Activated naive CD4-positive, alpha-beta T cell treated with Interleukin-2 at 50 U/mL for 16 hours (primary cell): ENCODE results near the gene OR4L1.
"Not testable (repeated sequence)": the region's sequence is repeated elsewhere in the genome, so short reads cannot be mapped to it uniquely, and the experiment has no call there.

Experiments used
- DNase-seq: peaks from one replicate; pipeline ENCODE4 v3.0.0-alpha.2; 2020

Gene OR4L1, protein sequence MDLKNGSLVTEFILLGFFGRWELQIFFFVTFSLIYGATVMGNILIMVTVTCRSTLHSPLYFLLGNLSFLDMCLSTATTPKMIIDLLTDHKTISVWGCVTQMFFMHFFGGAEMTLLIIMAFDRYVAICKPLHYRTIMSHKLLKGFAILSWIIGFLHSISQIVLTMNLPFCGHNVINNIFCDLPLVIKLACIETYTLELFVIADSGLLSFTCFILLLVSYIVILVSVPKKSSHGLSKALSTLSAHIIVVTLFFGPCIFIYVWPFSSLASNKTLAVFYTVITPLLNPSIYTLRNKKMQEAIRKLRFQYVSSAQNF

GRCh38 chr14:20059745-20060144 is at the start of gene OR4L1:
Gene OR4L1, plus strand, starts transcription at chr14:20060045. Its CDS starts 0 bp downstream, at chr14:20060045.
- no peak for DNase-seq

GRCh38 chr14:20019257-20019865 is 40.5 kb upstream of the OR4L1 start, which contains the start of gene OR4K14:
Gene OR4K14, minus strand, starts transcription at chr14:20019307. Its CDS starts 4,114 bp downstream, at chr14:20015193.
- DNase-seq, result no peak

DNA sequence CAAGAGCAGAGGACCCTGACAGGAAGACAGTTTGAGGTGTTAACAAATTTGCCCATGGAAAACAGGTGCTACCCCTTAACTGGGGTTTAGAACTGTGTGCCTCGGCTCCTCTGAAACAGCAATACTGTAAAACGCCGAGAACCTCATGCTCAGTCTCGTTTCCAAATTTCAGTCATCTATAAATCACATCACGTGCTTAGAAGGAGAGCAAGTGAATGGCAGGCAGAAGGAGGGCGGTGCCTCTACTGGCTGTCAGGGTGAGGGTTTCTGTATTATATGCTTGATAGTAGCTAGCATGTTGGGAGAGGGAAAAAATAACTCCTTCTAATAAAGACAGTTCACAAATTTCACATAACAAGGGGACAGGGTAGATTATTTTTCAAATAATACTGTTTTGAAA is 28.8 kb upstream of the OR4L1 start:
- no peak for DNase-seq

DNA sequence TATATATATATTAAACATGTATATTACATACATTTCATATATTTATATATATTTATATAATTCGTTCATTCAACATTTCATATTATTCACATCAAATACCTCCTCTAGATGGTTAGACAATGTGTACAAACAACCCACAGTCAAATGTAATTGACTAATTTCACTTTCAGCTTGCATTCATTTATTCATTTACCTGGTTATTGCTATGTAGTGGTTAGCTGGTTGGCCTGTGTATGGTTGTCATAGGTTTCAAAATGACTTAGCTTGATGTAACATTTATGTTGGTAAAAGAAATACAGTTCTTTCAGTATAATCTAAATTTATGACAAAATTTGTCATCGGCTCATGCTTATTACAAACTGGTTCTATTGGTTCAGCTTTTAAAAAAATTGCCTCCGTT is 24.4 kb upstream of the OR4L1 start:
- DNase-seq, result no peak

GRCh38 chr14:20035938-20036337 is 23.9 kb upstream of the OR4L1 start, which contains the start of gene OR4K13:
Gene OR4K13, minus strand, starts transcription at chr14:20036038. Its CDS starts 1,280 bp downstream, at chr14:20034758.
- DNase-seq, result no peak

DNA sequence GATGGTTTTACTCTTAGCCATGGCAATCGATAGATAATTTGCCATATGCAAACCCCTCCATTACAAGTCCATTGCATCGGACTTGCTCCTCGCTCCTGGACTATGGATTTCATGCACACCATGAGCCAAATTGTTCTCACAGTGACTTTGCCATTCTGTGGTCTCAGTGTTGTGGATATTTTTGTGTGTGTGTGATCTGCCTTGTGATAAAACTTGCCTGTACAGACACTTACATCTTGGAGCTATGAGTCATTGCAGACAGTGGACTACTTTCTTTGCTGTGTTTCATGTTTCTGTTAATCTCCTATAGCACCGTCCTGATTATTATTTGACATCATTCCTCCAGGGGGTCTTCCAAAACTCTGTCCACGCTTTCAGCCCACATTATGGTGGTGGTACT is 15.6 kb upstream of the OR4L1 start:
- DNase-seq, result no peak

GRCh38 chr14:20048202-20048601 is 11.6 kb upstream of the OR4L1 start:
- DNase-seq, result no peak

DNA sequence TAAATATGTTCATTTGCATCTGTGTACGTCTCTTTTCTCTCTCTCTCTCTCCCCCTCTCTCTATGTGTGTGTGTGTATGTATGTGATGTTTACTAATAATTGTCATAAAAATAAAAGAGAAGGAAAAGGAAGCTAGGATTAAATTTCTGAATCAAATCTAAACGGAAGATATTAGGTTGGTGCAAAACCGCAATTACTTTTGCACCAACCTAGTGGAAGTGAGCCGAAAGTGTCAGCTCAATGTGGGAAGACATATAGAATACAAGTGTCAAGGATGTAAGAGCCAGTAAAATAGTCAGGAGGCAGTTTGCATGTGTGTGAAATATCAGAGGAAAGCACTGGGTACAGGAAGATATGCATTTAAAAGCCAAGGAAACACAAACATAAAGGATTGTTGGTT is 32.2 kb downstream of the OR4L1 start:
- no peak for DNase-seq

GRCh38 chr14:20093442-20093841 is 33.6 kb downstream of the OR4L1 start:
- no peak for DNase-seq

DNA sequence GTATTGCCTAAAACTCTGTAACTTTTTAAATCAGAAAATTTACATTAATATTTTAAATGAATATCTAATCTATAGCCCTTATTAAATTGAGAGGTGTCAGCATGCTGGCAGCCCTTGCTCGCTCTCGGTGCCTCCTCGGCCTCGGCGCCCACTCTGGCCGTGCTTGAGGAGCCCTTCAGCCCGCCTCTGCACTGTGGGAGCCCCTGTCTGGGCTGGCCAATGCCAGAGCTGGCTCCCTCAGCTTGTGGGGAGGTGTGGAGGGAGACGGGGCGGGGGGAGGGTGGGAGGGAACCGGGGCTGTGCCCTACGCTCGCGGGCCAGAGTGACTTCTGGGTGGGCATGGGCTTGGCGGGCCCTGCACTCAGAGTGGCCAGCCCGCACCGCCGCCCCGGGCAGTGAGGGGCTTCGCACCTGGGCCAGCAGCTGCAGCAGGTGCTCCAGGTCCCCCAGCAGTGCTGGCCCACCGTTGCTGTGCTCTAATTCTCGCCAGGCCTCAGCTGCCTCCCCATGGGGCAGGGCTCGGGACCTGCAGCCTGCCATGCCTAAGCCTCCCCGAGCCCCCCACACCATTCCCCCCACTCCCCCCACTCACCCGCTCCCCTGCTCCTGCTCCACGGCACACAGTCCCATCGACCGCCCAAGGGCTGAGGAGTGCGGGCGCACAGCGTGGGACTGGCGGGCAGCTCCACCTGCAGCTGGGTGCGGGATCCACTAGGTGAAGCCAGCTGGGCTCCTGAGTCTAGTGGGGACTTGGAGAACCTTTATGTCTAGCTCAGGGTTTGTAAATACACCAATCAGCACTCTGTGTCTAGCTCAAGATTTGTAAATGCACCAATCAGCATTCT is 39.3 kb downstream of the OR4L1 start:
- not testable (repeated sequence) for DNase-seq

DNA sequence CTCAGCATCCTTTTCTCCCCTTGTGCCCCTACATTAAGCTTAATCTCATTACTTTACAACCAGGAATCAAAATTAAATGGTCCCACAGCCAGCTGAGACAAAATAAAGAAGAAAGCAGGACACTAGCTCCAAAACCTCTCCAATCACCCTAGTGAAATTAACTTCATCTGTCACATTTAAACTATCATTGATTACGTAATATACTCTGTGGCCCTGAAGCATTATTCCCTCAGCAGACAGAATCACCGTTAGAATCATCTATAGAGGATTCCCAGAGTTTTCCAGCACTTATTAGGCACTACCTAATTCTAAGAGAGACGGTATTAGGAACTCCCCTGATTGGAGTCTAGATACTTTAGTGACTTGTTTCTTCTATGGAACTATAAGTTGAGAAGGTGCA is 50.6 kb downstream of the OR4L1 start, which contains the start of gene OR4K17:
Gene OR4K17, plus strand, starts transcription at position 302 of the 400 bp plus-strand sequence. CDS start 6,761 bp downstream, outside the sequence.
- no peak for DNase-seq
